Loucy (cell line): ENCODE measurements around the gene ADARB1.

Experiments
- H2AFZ ChIP-seq: fragments of 200-600 bp; sonication (generic); 2 replicates; pipeline ENCODE4 v1.6.0; 2016; ENCODE audit warnings: antibody characterized with exemption, mild to moderate bottlenecking, low read length, moderate library complexity
- H3F3A ChIP-seq: fragments of 200-600 bp; 2 replicates; pipeline ENCODE4 v1.6.0; 2016; ENCODE audit warnings: antibody characterized with exemption, low read depth, mild to moderate bottlenecking
- H3K27me3 ChIP-seq: fragments of 200-600 bp; sonication (generic); 2 replicates; pipeline ENCODE4 v1.6.1; 2014; ENCODE audit warnings: low read length, mild to moderate bottlenecking; ENCODE audit not compliant: insufficient read depth, poor library complexity, severe bottlenecking
- H3K36me3 ChIP-seq: fragments of 200-600 bp; sonication (generic); 2 replicates; pipeline ENCODE4 v1.6.1; 2016; ENCODE audit warnings: low read length; ENCODE audit not compliant: insufficient read depth
- H3K4me1 ChIP-seq: fragments of 200-600 bp; sonication (generic); 2 replicates; pipeline ENCODE4 v1.5.1; 2014; ENCODE audit warnings: low read length, mild to moderate bottlenecking; ENCODE audit not compliant: insufficient read depth, poor library complexity, severe bottlenecking
- H3K4me2 ChIP-seq: fragments of 200-600 bp; sonication (generic); 2 replicates; pipeline ENCODE4 v1.6.0; 2014; ENCODE audit warnings: antibody characterized with exemption, low read length, low read depth, mild to moderate bottlenecking; ENCODE audit not compliant: poor library complexity, severe bottlenecking
- H3K4me3 ChIP-seq: fragments of 200-600 bp; sonication (generic); 2 replicates; pipeline ENCODE4 v1.5.1; 2014; ENCODE audit warnings: low read length, mild to moderate bottlenecking, mixed read lengths; ENCODE audit not compliant: poor library complexity, severe bottlenecking
- H3K79me2 ChIP-seq: fragments of 200-600 bp; sonication (generic); 2 replicates; pipeline ENCODE4 v1.6.1; 2014; ENCODE audit warnings: low read length; ENCODE audit not compliant: insufficient read depth
- H3K9ac ChIP-seq: fragments of 200-600 bp; sonication (generic); 2 replicates; pipeline ENCODE4 v1.6.0; 2014; ENCODE audit warnings: mild to moderate bottlenecking, low read depth, low read length, moderate library complexity; ENCODE audit not compliant: poor library complexity, severe bottlenecking
- H3K9me2 ChIP-seq: fragments of 200-600 bp; sonication (generic); replicated peaks from 2 replicates; pipeline ENCODE4 v1.6.1; 2016; ENCODE audit warnings: low read depth, low read length, mixed read lengths
- H3K9me3 ChIP-seq: fragments of 200-600 bp; sonication (generic); 2 replicates; pipeline ENCODE4 v1.6.1; 2014; ENCODE audit warnings: mild to moderate bottlenecking, antibody characterized with exemption, low read length, low read depth; ENCODE audit not compliant: insufficient read depth
- H4K20me1 ChIP-seq: fragments of 200-600 bp; sonication (generic); 2 replicates; pipeline ENCODE4 v1.6.0; 2014; ENCODE audit warnings: antibody characterized with exemption, low read length, mild to moderate bottlenecking; ENCODE audit not compliant: insufficient read depth, poor library complexity, severe bottlenecking
- EZH2phosphoT487 ChIP-seq: fragments of 200-600 bp; IDR thresholded peaks from 2 replicates; pipeline ENCODE4 v1.6.1; 2018; ENCODE audit warnings: antibody characterized with exemption, mild to moderate bottlenecking, moderate library complexity, borderline replicate concordance
- TF ChIP-seq, protein P1 (sequence below): fragments of 200-600 bp; sonication (generic); conservative IDR thresholded peaks from 2 replicates; pipeline ENCODE4 v1.5.1; 2014; ENCODE audit warnings: mild to moderate bottlenecking, antibody characterized with exemption, low read length

Gene ADARB1

GRCh38 chr21:45111703-45112102 lies 37.3 kb downstream of the ADARB1 start:
- TF ChIP-seq, protein P1, sequence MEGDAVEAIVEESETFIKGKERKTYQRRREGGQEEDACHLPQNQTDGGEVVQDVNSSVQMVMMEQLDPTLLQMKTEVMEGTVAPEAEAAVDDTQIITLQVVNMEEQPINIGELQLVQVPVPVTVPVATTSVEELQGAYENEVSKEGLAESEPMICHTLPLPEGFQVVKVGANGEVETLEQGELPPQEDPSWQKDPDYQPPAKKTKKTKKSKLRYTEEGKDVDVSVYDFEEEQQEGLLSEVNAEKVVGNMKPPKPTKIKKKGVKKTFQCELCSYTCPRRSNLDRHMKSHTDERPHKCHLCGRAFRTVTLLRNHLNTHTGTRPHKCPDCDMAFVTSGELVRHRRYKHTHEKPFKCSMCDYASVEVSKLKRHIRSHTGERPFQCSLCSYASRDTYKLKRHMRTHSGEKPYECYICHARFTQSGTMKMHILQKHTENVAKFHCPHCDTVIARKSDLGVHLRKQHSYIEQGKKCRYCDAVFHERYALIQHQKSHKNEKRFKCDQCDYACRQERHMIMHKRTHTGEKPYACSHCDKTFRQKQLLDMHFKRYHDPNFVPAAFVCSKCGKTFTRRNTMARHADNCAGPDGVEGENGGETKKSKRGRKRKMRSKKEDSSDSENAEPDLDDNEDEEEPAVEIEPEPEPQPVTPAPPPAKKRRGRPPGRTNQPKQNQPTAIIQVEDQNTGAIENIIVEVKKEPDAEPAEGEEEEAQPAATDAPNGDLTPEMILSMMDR: no peak
- no peak for TF ChIP-seq EZH2phosphoT487
- H3K4me1 ChIP-seq: peaks cover 51% of the 10 kb centered on the region
- no peak overlapping the region for H3K9ac ChIP-seq
- H3K79me2 ChIP-seq: peaks cover 47% of the 10 kb centered on the region; the same call in 1 of the 2 replicates
- no peak overlapping the region for H2AFZ ChIP-seq
- no peak overlapping the region for H3K4me3 ChIP-seq
- H3K9me3 ChIP-seq: no peaks in the 10 kb centered on the region
- no peak overlapping the region for H3K4me2 ChIP-seq
- H4K20me1 ChIP-seq: no peaks in the 10 kb centered on the region
- H3K9me2 ChIP-seq: no peaks in the 10 kb centered on the region
- no peaks in the 10 kb centered on the region for H3K36me3 ChIP-seq
- H3F3A ChIP-seq: peaks cover 6% of the 10 kb centered on the region; the same call in 1 of the 2 replicates
- no peaks in the 10 kb centered on the region for H3K27me3 ChIP-seq

DNA sequence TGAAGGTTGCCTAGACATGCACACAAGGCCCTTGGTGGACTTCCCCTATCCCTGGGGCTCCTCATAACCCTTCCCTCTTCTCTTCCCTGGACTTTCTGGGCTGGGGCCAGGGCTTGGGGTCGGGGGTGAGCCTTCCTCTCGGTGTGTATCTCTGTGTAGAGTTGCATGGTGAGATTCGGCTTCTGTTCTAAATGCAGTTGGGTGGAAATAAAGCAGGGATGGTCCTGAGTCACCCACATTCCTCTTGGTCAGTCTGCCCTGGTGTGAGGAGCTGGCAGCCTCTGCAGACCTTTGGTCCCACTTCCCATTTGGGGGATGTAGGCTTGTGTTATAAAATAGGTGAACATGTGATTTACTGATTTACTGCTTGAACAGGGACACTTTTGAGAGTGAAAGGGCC lies 38.0 kb downstream of the ADARB1 start:
- Histone ChIP-seq H3K9me2 (no peaks in the 10 kb centered on the region), H3K4me1 (peaks cover 50% of the 10 kb centered on the region), H3K27me3 (no peaks in the 10 kb centered on the region), H2AFZ (no peak overlapping the region), H3K9ac (no peak overlapping the region), H3K4me2 (no peak overlapping the region), H3K4me3 (no peak overlapping the region), H4K20me1 (no peaks in the 10 kb centered on the region), H3K9me3 (no peaks in the 10 kb centered on the region), H3K36me3 (no peaks in the 10 kb centered on the region), H3F3A (peaks cover 6% of the 10 kb centered on the region; the same call in 1 of the 2 replicates), H3K79me2 (peaks cover 41% of the 10 kb centered on the region; the same call in 1 of the 2 replicates)
- TF ChIP-seq EZH2phosphoT487: no peak
- TF ChIP-seq, protein P1: no peak

GRCh38 chr21:45113543-45113942 lies 39.2 kb downstream of the ADARB1 start:
- H3K9me2 ChIP-seq: no peaks in the 10 kb centered on the region
- H2AFZ ChIP-seq: no peak overlapping the region
- no peaks in the 10 kb centered on the region for H3K27me3 ChIP-seq
- H3K4me2 ChIP-seq: no peak overlapping the region
- no peaks in the 10 kb centered on the region for H4K20me1 ChIP-seq
- peaks cover 6% of the 10 kb centered on the region; the same call in 1 of the 2 replicates for H3F3A ChIP-seq
- peaks cover 48% of the 10 kb centered on the region for H3K4me1 ChIP-seq
- no peak overlapping the region for H3K4me3 ChIP-seq
- no peak for TF ChIP-seq EZH2phosphoT487
- no peak overlapping the region for H3K9ac ChIP-seq
- H3K79me2 ChIP-seq: peaks cover 41% of the 10 kb centered on the region; the same call in 1 of the 2 replicates
- no peaks in the 10 kb centered on the region for H3K36me3 ChIP-seq
- no peaks in the 10 kb centered on the region for H3K9me3 ChIP-seq

DNA sequence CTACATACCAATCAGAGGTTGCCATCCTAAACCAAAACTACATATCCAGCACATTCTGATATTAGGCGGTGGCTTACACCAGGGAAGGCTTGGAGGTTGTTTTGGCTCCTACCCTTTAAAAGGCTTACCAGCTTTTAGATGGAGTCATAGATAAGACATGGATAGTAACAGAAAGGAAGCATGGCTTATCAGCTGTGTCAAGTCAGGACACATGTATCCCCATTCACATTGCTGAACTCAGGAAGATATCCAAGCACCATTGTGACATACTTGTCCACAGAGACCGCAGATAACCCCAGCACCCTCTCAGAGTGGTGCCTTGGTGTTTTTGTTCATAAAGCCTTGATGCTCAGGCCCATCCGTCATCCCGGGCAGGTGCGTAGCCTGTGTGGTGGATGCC lies 39.7 kb downstream of the ADARB1 start:
- H2AFZ ChIP-seq: no peak overlapping the region
- H3K4me1 ChIP-seq: peaks cover 43% of the 10 kb centered on the region
- H4K20me1 ChIP-seq: no peaks in the 10 kb centered on the region
- H3K27me3 ChIP-seq: no peaks in the 10 kb centered on the region
- H3K4me2 ChIP-seq: no peak overlapping the region
- H3K4me3 ChIP-seq: no peak overlapping the region
- no peaks in the 10 kb centered on the region for H3K36me3 ChIP-seq
- peaks cover 37% of the 10 kb centered on the region; the same call in 1 of the 2 replicates for H3K79me2 ChIP-seq
- no peak overlapping the region for H3K9ac ChIP-seq
- H3K9me3 ChIP-seq: no peaks in the 10 kb centered on the region
- TF ChIP-seq, protein P1: no peak
- no peak for TF ChIP-seq EZH2phosphoT487
- no peaks in the 10 kb centered on the region for H3K9me2 ChIP-seq
- peaks cover 6% of the 10 kb centered on the region; the same call in 1 of the 2 replicates for H3F3A ChIP-seq
